Kidney (tissue), 14 donors: ENCODE data around the gene ATG4A. TPM values are rescaled to one million over a fixed set of nuclear protein-coding genes. Genes with fewer than 3 reads are reported as not detected.

ENCODE experiments used
- DNase-seq, 5 donors: peaks; one replicate each; pipeline ENCODE4 v3.0.0-alpha.2; 2013 to 2020
- FAIRE-seq: peaks from 2 replicates; lab custom pipeline; 2012; peaks lifted over from hg19 to GRCh38; lab: Jason Lieb, UNC
- H3K27ac ChIP-seq, 2 donors: one replicate each; pipeline ENCODE4 v1.7.0; 2013; ENCODE audit warnings: low read depth in 2 of 2, low read length in 2 of 2, inconsistent platforms in 1 of 2
- H3K27me3 ChIP-seq: one replicate; pipeline ENCODE4 v1.7.1; 2013; ENCODE audit warnings: low read length, inconsistent platforms; ENCODE audit not compliant: control insufficient read depth, insufficient read depth
- H3K36me3 ChIP-seq, 3 donors: one replicate each; pipeline versions ENCODE4 v1.7.0 to v1.7.1; 2013; ENCODE audit warnings: low read length in 3 of 3, control low read depth in 1 of 3, inconsistent platforms in 1 of 3; ENCODE audit not compliant: insufficient read depth in 3 of 3, control insufficient read depth in 2 of 3
- H3K4me1 ChIP-seq, 3 donors: one replicate each; pipeline versions ENCODE4 v1.7.0 to v1.7.1; 2013; ENCODE audit warnings: low read length in 3 of 3, inconsistent platforms in 1 of 3, low read depth in 1 of 3; ENCODE audit not compliant: control insufficient read depth in 2 of 3, insufficient read depth in 2 of 3
- H3K4me3 ChIP-seq, 3 donors: one replicate each; pipeline versions ENCODE4 v1.7.0 to v1.8.1; 2013; ENCODE audit warnings: low read length in 3 of 3, control low read depth in 1 of 3, inconsistent platforms in 1 of 3
- H3K9ac ChIP-seq, 3 donors: one replicate each; pipeline versions ENCODE4 v1.7.0 to v1.7.1; 2013; ENCODE audit warnings: low read length in 3 of 3, control low read depth in 1 of 3, inconsistent platforms in 1 of 3
- H3K9me3 ChIP-seq, 3 donors: one replicate each; pipeline versions ENCODE4 v1.7.0 to v1.7.1; 2013; ENCODE audit warnings: low read length in 3 of 3, control low read depth in 1 of 3, inconsistent platforms in 1 of 3; ENCODE audit not compliant: control insufficient read depth in 2 of 3, insufficient read depth in 1 of 3
- intact Hi-C: fragments of 100-400 bp; cut with DNase I; formaldehyde crosslinking; loops from one replicate; pipeline ENCODE4 v1.11.1; 2022
- polyA plus RNA-seq: library from polyadenylated mRNA; stranded (reverse); fragments of 350-450 nt; fragmentation: Illumina TruSeq; extraction: RNeasy Lipid Tissue Mini Kit (QIAGEN cat#74804); gene quantifications from one replicate; pipeline ENCODE4 v1.2.3, GENCODE V29; 2014; ENCODE audit warnings: low read depth, low replicate concordance; ENCODE audit not compliant: insufficient read depth
- total RNA-seq: library from RNA; stranded (reverse); fragmentation: NEBNext Ultra II Directional; extraction: Animal tissue kit (Norgen Biotek cat#: 25700); gene quantifications from one replicate; pipeline ENCODE4 v1.2.1, GENCODE V29; 2021
- TF ChIP-seq, protein P1 (sequence below): IDR thresholded peaks from 3 replicates; pipeline ENCODE4 v1.5.1; 2012; ENCODE audit warnings: mild to moderate bottlenecking, moderate library complexity, borderline replicate concordance; ENCODE audit not compliant: insufficient read depth; ENCODE audit errors: extremely low read depth
- donor health status: control.
- donor health status: control.
- donor health status: control.
- donor health status: control.
- donor health status: control.
- donor health status: DM: yes; HTN: yes; CAD: no.
- donor health status: Normal renal cell carcinoma (clear cell type).

The ATG4A gene
- total and polyA plus RNA-seq, 2 donors from 2014 or later, result 14.7 to 17.1 TPM

DNA sequence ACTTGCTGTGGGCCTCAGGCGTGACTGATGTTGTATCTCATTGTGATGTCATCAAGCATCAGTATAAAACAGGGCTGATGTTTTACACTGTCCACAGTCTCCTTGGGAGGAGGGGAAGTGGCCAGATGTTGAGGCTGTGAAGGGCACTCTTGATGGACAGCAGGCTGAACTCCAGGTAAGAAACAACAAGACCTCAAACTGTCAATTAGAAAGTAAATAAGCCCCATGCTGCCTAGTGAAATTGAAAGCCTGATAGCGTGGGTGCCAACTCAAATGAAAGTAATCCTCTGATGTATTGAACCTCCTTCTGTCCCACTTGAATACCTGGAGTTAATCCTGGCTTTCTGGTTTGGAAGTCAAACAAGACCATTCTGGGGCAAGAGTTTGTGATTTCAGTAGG, 27.0 kb upstream of the ATG4A start:
- no peaks in the 10 kb centered on the region for H3K9me3 ChIP-seq
- no peak overlapping the region for H3K9ac ChIP-seq
- no peaks in the 10 kb centered on the region for H3K36me3 ChIP-seq
- H3K4me3 ChIP-seq, result no peak overlapping the region
- no peak overlapping the region for H3K27ac ChIP-seq
- TF ChIP-seq, protein P1, sequence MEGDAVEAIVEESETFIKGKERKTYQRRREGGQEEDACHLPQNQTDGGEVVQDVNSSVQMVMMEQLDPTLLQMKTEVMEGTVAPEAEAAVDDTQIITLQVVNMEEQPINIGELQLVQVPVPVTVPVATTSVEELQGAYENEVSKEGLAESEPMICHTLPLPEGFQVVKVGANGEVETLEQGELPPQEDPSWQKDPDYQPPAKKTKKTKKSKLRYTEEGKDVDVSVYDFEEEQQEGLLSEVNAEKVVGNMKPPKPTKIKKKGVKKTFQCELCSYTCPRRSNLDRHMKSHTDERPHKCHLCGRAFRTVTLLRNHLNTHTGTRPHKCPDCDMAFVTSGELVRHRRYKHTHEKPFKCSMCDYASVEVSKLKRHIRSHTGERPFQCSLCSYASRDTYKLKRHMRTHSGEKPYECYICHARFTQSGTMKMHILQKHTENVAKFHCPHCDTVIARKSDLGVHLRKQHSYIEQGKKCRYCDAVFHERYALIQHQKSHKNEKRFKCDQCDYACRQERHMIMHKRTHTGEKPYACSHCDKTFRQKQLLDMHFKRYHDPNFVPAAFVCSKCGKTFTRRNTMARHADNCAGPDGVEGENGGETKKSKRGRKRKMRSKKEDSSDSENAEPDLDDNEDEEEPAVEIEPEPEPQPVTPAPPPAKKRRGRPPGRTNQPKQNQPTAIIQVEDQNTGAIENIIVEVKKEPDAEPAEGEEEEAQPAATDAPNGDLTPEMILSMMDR, result no peak
- FAIRE-seq (no peak), DNase-seq (no peak)
- intact Hi-C loops, result no loop called here
- peaks cover 8% of the 10 kb centered on the region for H3K27me3 ChIP-seq
- no peaks in the 10 kb centered on the region for H3K4me1 ChIP-seq

DNA sequence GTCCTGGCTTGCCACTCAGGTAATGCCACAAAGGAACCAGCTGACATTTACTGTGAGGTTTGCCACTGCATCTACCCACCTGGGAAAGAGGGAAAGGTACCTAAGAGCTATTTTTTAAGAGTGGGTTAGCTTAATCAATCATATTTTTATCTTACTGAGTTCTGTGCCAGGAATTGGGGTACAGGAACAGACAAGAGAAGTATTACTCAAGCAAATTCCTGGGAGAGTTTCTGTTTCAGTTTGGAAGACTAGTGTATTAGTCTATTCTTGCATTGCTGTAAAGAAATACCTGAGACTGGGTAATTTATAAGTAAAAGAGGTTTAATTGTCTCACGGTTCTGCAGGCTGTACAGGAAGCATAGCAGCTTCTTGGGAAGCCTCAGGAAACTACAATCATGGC, 23.5 kb upstream of the ATG4A start:
- Histone ChIP-seq H3K4me1 (no peaks in the 10 kb centered on the region), H3K9ac (no peak overlapping the region), H3K27ac (no peak overlapping the region), H3K27me3 (peaks cover 8% of the 10 kb centered on the region), H3K9me3 (no peaks in the 10 kb centered on the region), H3K36me3 (no peaks in the 10 kb centered on the region), H3K4me3 (no peak overlapping the region)
- intact Hi-C loops, result no loop called here
- DNase-seq (no peak), FAIRE-seq (no peak)
- TF ChIP-seq, protein P1, result no peak

GRCh38 chrX:108070891-108071290, 20.7 kb upstream of the ATG4A start:
- TF ChIP-seq, protein P1, result no peak
- DNase-seq, result no peak
- Histone ChIP-seq H3K9ac (no peak overlapping the region), H3K27ac (no peak overlapping the region), H3K36me3 (no peaks in the 10 kb centered on the region), H3K9me3 (no peaks in the 10 kb centered on the region), H3K27me3 (peaks cover 6% of the 10 kb centered on the region), H3K4me1 (no peaks in the 10 kb centered on the region), H3K4me3 (no peak overlapping the region)
- no peak for FAIRE-seq
- intact Hi-C loops, result no loop called here

GRCh38 chrX:108071578-108071977, 20.0 kb upstream of the ATG4A start:
- Histone ChIP-seq H3K4me3 (no peak overlapping the region), H3K9ac (no peak overlapping the region), H3K4me1 (no peaks in the 10 kb centered on the region), H3K9me3 (no peaks in the 10 kb centered on the region), H3K36me3 (no peaks in the 10 kb centered on the region), H3K27me3 (peaks cover 6% of the 10 kb centered on the region), H3K27ac (no peak overlapping the region)
- DNase-seq (no peak), FAIRE-seq (no peak)
- intact Hi-C loops, result no loop called here
- TF ChIP-seq, protein P1, result no peak
